ENCODE results near the gene KRTAP12-3.
"Not testable (repeated sequence)": the region's sequence is repeated elsewhere in the genome, so short reads cannot be mapped to it uniquely, and the experiment has no call there.

- TF ChIP-seq, protein P1, sequence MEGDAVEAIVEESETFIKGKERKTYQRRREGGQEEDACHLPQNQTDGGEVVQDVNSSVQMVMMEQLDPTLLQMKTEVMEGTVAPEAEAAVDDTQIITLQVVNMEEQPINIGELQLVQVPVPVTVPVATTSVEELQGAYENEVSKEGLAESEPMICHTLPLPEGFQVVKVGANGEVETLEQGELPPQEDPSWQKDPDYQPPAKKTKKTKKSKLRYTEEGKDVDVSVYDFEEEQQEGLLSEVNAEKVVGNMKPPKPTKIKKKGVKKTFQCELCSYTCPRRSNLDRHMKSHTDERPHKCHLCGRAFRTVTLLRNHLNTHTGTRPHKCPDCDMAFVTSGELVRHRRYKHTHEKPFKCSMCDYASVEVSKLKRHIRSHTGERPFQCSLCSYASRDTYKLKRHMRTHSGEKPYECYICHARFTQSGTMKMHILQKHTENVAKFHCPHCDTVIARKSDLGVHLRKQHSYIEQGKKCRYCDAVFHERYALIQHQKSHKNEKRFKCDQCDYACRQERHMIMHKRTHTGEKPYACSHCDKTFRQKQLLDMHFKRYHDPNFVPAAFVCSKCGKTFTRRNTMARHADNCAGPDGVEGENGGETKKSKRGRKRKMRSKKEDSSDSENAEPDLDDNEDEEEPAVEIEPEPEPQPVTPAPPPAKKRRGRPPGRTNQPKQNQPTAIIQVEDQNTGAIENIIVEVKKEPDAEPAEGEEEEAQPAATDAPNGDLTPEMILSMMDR (IDR thresholded peaks at IDR 0.05; ENCODE audit: insufficient read depth, low read depth, low read length), result not testable (repeated sequence)
- TF ChIP-seq EZH2 (IDR thresholded peaks at IDR 0.05; ENCODE audit: insufficient read depth, low read length), result not testable (repeated sequence)
These were observed 29.9 kb upstream of the KRTAP12-3 start for GRCh38 chr21:44627831-44628233.

Measured in astrocyte (in vitro differentiated cells and primary cell).